Esophagus squamous epithelium (tissue), 4 donors: ENCODE measurements around the gene KMT2E.

Experiments used
- CTCF ChIP-seq, 6 experiments: fragments of 450-650 bp in 4 of 6; fragments of 200-600 bp in 2 of 6; sonication (generic) in 2 of 6; IDR thresholded peaks; one replicate each; pipeline ENCODE4 v1.5.1; 2016 to 2019; ENCODE audit warnings: antibody characterized with exemption in 6 of 6, mild to moderate bottlenecking in 4 of 6, moderate library complexity in 4 of 6
- POLR2A ChIP-seq, 4 donors: fragments of 450-650 bp; IDR thresholded peaks; one replicate each; pipeline ENCODE4 v1.6.1; 2017; ENCODE audit warnings: antibody characterized with exemption in 4 of 4, mild to moderate bottlenecking in 4 of 4, moderate library complexity in 3 of 4

- TF ChIP-seq CTCF (IDR thresholded peaks at IDR 0.05) = no peak
- no peak for TF ChIP-seq POLR2A (IDR thresholded peaks at IDR 0.05)
Observed at GRCh38 chr7:104990983-104991382, 23.0 kb upstream of the KMT2E start.
